Activated CD4-positive, alpha-beta memory T cell treated with anti-CD3 and anti-CD28 coated beads for 36 hours (primary cell): Measurements from ENCODE around the gene VPS33A. TPM values are rescaled to one million over a fixed set of nuclear protein-coding genes. Genes with fewer than 3 reads are reported as not detected.
A peak's percentile ranks its signal among the peaks of the same experiment; 100 is the strongest.

ENCODE experiments used
- CTCF ChIA-PET: fragments of 350-600 bp; sonication (Branson Sonifier 250); formaldehyde crosslinking; loops from one replicate; lab custom pipeline; 2021; ENCODE audit warnings: antibody characterized with exemption, inconsistent platforms; lab: Charles Lee
- POLR2A ChIA-PET: fragments of 350-600 bp; sonication (Branson Sonifier 250); formaldehyde crosslinking; loops from one replicate; lab custom pipeline; 2021; ENCODE audit warnings: antibody characterized with exemption; lab: Charles Lee
- DNase-seq: peaks from one replicate; pipeline ENCODE4 v3.0.0-alpha.2; 2020
- H3K27ac Mint-ChIP-seq: one replicate; pipeline ENCODE4 v1.8.0; 2021; ENCODE audit warnings: mixed read lengths
- H3K27me3 Mint-ChIP-seq: one replicate; pipeline ENCODE4 v1.8.0; 2021; ENCODE audit warnings: mixed read lengths
- H3K36me3 Mint-ChIP-seq: one replicate; pipeline ENCODE4 v1.8.0; 2021; ENCODE audit warnings: mixed read lengths
- H3K4me1 Mint-ChIP-seq: one replicate; pipeline ENCODE4 v1.8.0; 2021; ENCODE audit warnings: low read depth, mixed read lengths
- H3K4me3 Mint-ChIP-seq: one replicate; pipeline ENCODE4 v1.8.0; 2021; ENCODE audit warnings: mild to moderate bottlenecking, mixed read lengths
- H3K9me3 Mint-ChIP-seq: one replicate; pipeline ENCODE4 v1.8.0; 2021; ENCODE audit warnings: mixed read lengths
- intact Hi-C: fragments of 100-400 bp; cut with micrococcal nuclease; formaldehyde crosslinking; loops from one replicate; pipeline ENCODE4 v1.15.1; 2023
- total RNA-seq, 2 experiments: library from RNA; stranded (reverse); gene quantifications; one replicate each; pipeline ENCODE4 v1.2.3, GENCODE V29; 2021

VPS33A gene
- total RNA-seq, 2 experiments from 2014 or later: 24.2 to 24.6 TPM

DNA sequence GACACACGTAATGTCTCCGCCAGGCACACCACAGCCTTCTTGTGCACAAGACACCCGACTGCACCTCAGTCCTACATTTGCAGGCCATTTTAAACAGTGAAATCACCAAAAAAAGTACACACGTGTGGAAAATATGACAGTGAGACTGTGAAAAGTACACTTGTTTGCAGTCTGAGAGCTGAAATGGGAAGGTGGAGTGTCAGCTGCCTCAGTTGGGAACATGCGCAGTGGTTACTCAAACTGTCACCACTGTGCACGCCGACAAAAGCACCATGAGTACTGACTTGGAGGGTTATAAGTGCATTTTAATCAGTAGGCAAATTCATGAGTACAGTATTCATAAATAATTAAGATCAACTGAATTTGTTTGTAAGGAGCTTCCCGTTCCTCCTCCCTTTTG is 15.8 kb downstream of the VPS33A start:
- Mint-ChIP-seq H3K36me3 (peaks cover 5% of the 10 kb centered on the region), H3K4me3 (no peak overlapping the region), H3K27ac (no peak overlapping the region), H3K9me3 (no peaks in the 10 kb centered on the region), H3K4me1 (peaks cover 4% of the 10 kb centered on the region), H3K27me3 (no peaks in the 10 kb centered on the region)
- CTCF ChIA-PET: no interaction called here
- POLR2A ChIA-PET: no interaction called here
- DNase-seq: no peak
- intact Hi-C loops: no loop called here

GRCh38 chr12:122250047-122250446 is 16.2 kb downstream of the VPS33A start:
- H3K4me1 Mint-ChIP-seq: peaks cover 4% of the 10 kb centered on the region
- H3K27me3 Mint-ChIP-seq: no peaks in the 10 kb centered on the region
- H3K4me3 Mint-ChIP-seq: no peak overlapping the region
- intact Hi-C loops: no loop called here
- no peaks in the 10 kb centered on the region for H3K9me3 Mint-ChIP-seq
- H3K27ac Mint-ChIP-seq: no peak overlapping the region
- H3K36me3 Mint-ChIP-seq: peaks cover 4% of the 10 kb centered on the region
- no peak for DNase-seq
- CTCF ChIA-PET: no interaction called here
- POLR2A ChIA-PET: no interaction called here

DNA sequence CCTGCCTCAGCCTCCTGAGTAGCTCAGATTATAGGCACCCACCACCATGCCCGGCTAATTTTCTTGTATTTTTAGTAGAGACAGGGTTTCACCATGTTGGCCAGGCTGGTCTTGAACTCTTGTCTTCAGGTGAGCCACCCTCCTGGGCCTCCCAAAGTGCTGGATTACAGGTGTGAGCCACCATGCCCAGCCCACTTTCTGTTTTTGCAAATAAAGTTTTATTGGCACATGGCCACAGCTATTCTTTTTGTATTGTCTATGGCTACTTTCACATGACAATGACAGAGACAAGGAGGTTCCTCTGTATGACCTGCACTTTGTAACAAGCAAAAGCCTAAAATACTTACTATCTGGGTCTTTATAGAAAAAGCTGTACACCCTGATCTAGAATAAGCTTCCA is 20.7 kb downstream of the VPS33A start:
- ChIA-PET CTCF (interaction anchor here (1.2 to 2.5 kb wide), 4 partner anchors 18 to 191 kb away, joined by 4 to 10 read pairs (median 8); partner anchors contain the start of genes DIABLO and VPS33A), POLR2A (interaction anchor here (0.8 to 2.7 kb wide), 5 partner anchors 20 to 255 kb away, joined by 3 to 12 read pairs (median 6); partner anchors contain the start of genes DIABLO, VPS33A and ZCCHC8)
- H3K27ac Mint-ChIP-seq: peak overlapping the region; percentile 83
- DNase-seq: peak; percentile 19
- intact Hi-C loops: loop anchor here (1.0 kb wide), 1 partner anchor 21 kb away; the partner anchor contains the start of gene VPS33A
- H3K4me1 Mint-ChIP-seq: peaks cover 25% of the 10 kb centered on the region
- H3K36me3 Mint-ChIP-seq: peaks cover 3% of the 10 kb centered on the region
- peak overlapping the region; percentile 74 for H3K4me3 Mint-ChIP-seq
- H3K27me3 Mint-ChIP-seq: no peaks in the 10 kb centered on the region
- H3K9me3 Mint-ChIP-seq: no peaks in the 10 kb centered on the region

- ChIA-PET CTCF (interaction anchor here (0.8 to 2.5 kb wide), 5 partner anchors 19 to 229 kb away, joined by 3 to 10 read pairs (median 7); partner anchors contain the start of genes DIABLO and VPS33A), POLR2A (interaction anchor here (0.6 to 2.7 kb wide), 7 partner anchors 12 to 256 kb away, joined by 3 to 12 read pairs (median 5); partner anchors contain the start of genes DIABLO, VPS33A and ZCCHC8)
- Mint-ChIP-seq H3K36me3 (peaks cover 3% of the 10 kb centered on the region), H3K4me1 (peaks cover 25% of the 10 kb centered on the region), H3K27me3 (no peaks in the 10 kb centered on the region), H3K27ac (peak overlapping the region; percentile 83), H3K4me3 (peak overlapping the region; percentile 74), H3K9me3 (no peaks in the 10 kb centered on the region)
- peak; percentile 42 for DNase-seq
- intact Hi-C loops: loop anchor here (1.0 kb wide), 2 partner anchors 18 to 22 kb away; partner anchors contain the start of genes DIABLO and VPS33A
Observed at GRCh38 chr12:122244565-122245371, 21.5 kb downstream of the VPS33A start.

- ChIA-PET POLR2A (interaction anchor here (0.6 to 2.7 kb wide), 5 partner anchors 18 to 412 kb away, joined by 3 to 12 read pairs (median 6); partner anchors contain the start of genes DIABLO, VPS33A and ZCCHC8), CTCF (interaction anchor here (0.8 to 2.5 kb wide), 4 partner anchors 18 to 230 kb away, joined by 3 to 10 read pairs (median 8); partner anchors contain the start of genes DIABLO and VPS33A)
- peak; percentile 44 for DNase-seq
- H3K36me3 Mint-ChIP-seq: peaks cover 3% of the 10 kb centered on the region
- H3K27ac Mint-ChIP-seq: peak overlapping the region; percentile 83
- no peaks in the 10 kb centered on the region for H3K27me3 Mint-ChIP-seq
- peak overlapping the region; percentile 74 for H3K4me3 Mint-ChIP-seq
- no peaks in the 10 kb centered on the region for H3K9me3 Mint-ChIP-seq
- peaks cover 25% of the 10 kb centered on the region for H3K4me1 Mint-ChIP-seq
- intact Hi-C loops: loop anchor here (1.0 kb wide), 1 partner anchor 18 kb away; the partner anchor contains the start of gene DIABLO
Observed at GRCh38 chr12:122243965-122244364, 22.3 kb downstream of the VPS33A start.

DNA sequence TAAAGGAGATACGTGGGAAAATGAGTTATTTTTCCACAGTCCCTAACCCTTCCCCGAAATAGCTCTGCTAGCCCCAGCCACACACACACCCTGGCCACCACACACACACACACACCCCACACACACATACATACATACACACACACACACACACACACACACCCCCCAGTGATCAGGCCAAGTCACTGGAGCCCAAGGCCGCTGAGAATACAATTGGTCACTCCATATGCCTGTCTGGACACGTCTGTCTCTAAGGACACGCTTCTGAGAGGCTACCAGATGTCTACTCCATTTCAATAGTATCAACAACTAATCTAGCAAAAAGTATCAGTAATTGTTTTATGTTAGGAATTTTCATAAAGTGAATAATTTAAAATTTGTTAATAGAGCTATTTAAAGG is 27.4 kb downstream of the VPS33A start:
- ChIA-PET CTCF (interaction anchor here (1.1 kb wide), 1 partner anchor 184 kb away, joined by 3 read pairs; no protein-coding TSS in a partner anchor), POLR2A (no interaction called here)
- intact Hi-C loops: no loop called here
- H3K4me1 Mint-ChIP-seq: peaks cover 9% of the 10 kb centered on the region
- H3K36me3 Mint-ChIP-seq: peaks cover 10% of the 10 kb centered on the region
- H3K9me3 Mint-ChIP-seq: no peaks in the 10 kb centered on the region
- H3K27ac Mint-ChIP-seq: no peak overlapping the region
- no peaks in the 10 kb centered on the region for H3K27me3 Mint-ChIP-seq
- no peak for DNase-seq
- H3K4me3 Mint-ChIP-seq: no peak overlapping the region

GRCh38 chr12:122235741-122236140 is 30.6 kb downstream of the VPS33A start:
- intact Hi-C loops: no loop called here
- DNase-seq: no peak
- H3K4me3 Mint-ChIP-seq: no peak overlapping the region
- H3K9me3 Mint-ChIP-seq: no peaks in the 10 kb centered on the region
- H3K4me1 Mint-ChIP-seq: no peaks in the 10 kb centered on the region
- ChIA-PET CTCF (no interaction called here), POLR2A (no interaction called here)
- no peak overlapping the region for H3K27ac Mint-ChIP-seq
- H3K27me3 Mint-ChIP-seq: no peaks in the 10 kb centered on the region
- peaks cover 22% of the 10 kb centered on the region for H3K36me3 Mint-ChIP-seq

GRCh38 chr12:122232691-122233090 is 33.6 kb downstream of the VPS33A start:
- Mint-ChIP-seq H3K4me3 (no peak overlapping the region), H3K27me3 (no peaks in the 10 kb centered on the region), H3K36me3 (peaks cover 22% of the 10 kb centered on the region), H3K9me3 (no peaks in the 10 kb centered on the region), H3K4me1 (peaks cover 6% of the 10 kb centered on the region), H3K27ac (no peak overlapping the region)
- ChIA-PET POLR2A (interaction anchor here (0.9 kb wide), 1 partner anchor 12 kb away, joined by 5 read pairs; no protein-coding TSS in a partner anchor), CTCF (no interaction called here)
- no peak for DNase-seq
- intact Hi-C loops: no loop called here

GRCh38 chr12:122230798-122231197 is 35.5 kb downstream of the VPS33A start:
- intact Hi-C loops: no loop called here
- Mint-ChIP-seq H3K27ac (no peak overlapping the region), H3K9me3 (no peaks in the 10 kb centered on the region), H3K27me3 (no peaks in the 10 kb centered on the region), H3K4me1 (peaks cover 18% of the 10 kb centered on the region), H3K4me3 (no peak overlapping the region), H3K36me3 (peaks cover 18% of the 10 kb centered on the region)
- POLR2A ChIA-PET: no interaction called here
- CTCF ChIA-PET: interaction anchor here (0.6 kb wide), 1 partner anchor 240 kb away, joined by 3 read pairs; no protein-coding TSS in a partner anchor
- DNase-seq: no peak

- peaks cover 25% of the 10 kb centered on the region for H3K36me3 Mint-ChIP-seq
- CTCF ChIA-PET: interaction anchor here (1.4 kb wide), 1 partner anchor 12 kb away, joined by 3 read pairs; no protein-coding TSS in a partner anchor
Observed at GRCh38 chr12:122228092-122228491, 38.2 kb downstream of the VPS33A start.

GRCh38 chr12:122227341-122227740 is 39.0 kb downstream of the VPS33A start:
- Mint-ChIP-seq H3K27ac (no peak overlapping the region), H3K27me3 (no peaks in the 10 kb centered on the region), H3K36me3 (peaks cover 22% of the 10 kb centered on the region), H3K4me1 (peaks cover 33% of the 10 kb centered on the region), H3K9me3 (no peaks in the 10 kb centered on the region), H3K4me3 (peak overlapping the region; percentile 62)
- POLR2A ChIA-PET: interaction anchor here (1.3 to 1.6 kb wide), 2 partner anchors 39 to 61 kb away, joined by 4 read pairs; partner anchors contain the start of gene VPS33A
- CTCF ChIA-PET: interaction anchor here (0.7 to 2.4 kb wide), 3 partner anchors 11 to 39 kb away, joined by 3 to 9 read pairs (median 3); no protein-coding TSS in a partner anchor
- intact Hi-C loops: loop anchor here (2.0 to 10.0 kb wide), 2 partner anchors 299 to 433 kb away; partner anchors contain the start of genes KNTC1, RHOF and RSRC2
- DNase-seq: peak; percentile 38

More at GRCh38 chr12:122228092-122228491, 38.2 kb downstream of the VPS33A start:
- Mint-ChIP-seq H3K27ac (no peak overlapping the region), H3K4me1 (peaks cover 33% of the 10 kb centered on the region), H3K4me3 (peak overlapping the region; percentile 35), H3K27me3 (no peaks in the 10 kb centered on the region), H3K9me3 (no peaks in the 10 kb centered on the region)
- POLR2A ChIA-PET: no interaction called here
- DNase-seq: no peak
- intact Hi-C loops: loop anchor here (10.0 kb wide), 1 partner anchor 433 kb away; the partner anchor contains the start of gene RHOF
